Panc1 (cell line): ENCODE measurements around the gene RANBP6. TPM values are rescaled to one million over a fixed set of nuclear protein-coding genes. Genes with fewer than 3 reads are reported as not detected.

Experiments used
- ATAC-seq: fragments of 200-7000 bp; cut with Tn5 transposase; 2 replicates; pipeline ENCODE4 v1.9.1; 2020; ENCODE audit warnings: mild to moderate bottlenecking, moderate library complexity
- BruUV-seq: library from RNA; stranded (reverse); fragments of 400-500 nt; replicated peaks from 2 replicates; lab custom pipeline; 2021; lab: Mats Ljungman, UMichigan
- CTCF ChIA-PET: fragments of 300-600 bp; sonication (Branson Sonifier 250); formaldehyde crosslinking; loops from one replicate; lab custom pipeline; 2022; ENCODE audit warnings: antibody characterized with exemption; lab: Charles Lee
- POLR2A ChIA-PET: fragments of 300-600 bp; sonication (Branson Sonifier 250); formaldehyde crosslinking; loops from one replicate; lab custom pipeline; 2022; ENCODE audit warnings: antibody characterized with exemption; lab: Charles Lee
- DNase-seq: peaks from one replicate; pipeline ENCODE4 v3.0.0-alpha.2; 2010; ENCODE audit warnings: low read depth, low spot score
- H3K27ac ChIP-seq: 2 replicates; pipeline ENCODE4 v1.5.1; 2011; ENCODE audit warnings: mild to moderate bottlenecking, low read length, inconsistent platforms
- H3K27me3 ChIP-seq: fragments of 200-500 bp; sonication (Bioruptor generic); 2 replicates; pipeline ENCODE4 v1.6.0; 2014; ENCODE audit warnings: low read length, inconsistent platforms; ENCODE audit not compliant: control insufficient read depth, insufficient read depth
- H3K36me3 ChIP-seq: fragments of 200-500 bp; sonication (Bioruptor generic); 2 replicates; pipeline ENCODE4 v1.5.1; 2014; ENCODE audit warnings: inconsistent platforms, mild to moderate bottlenecking, low read length, moderate library complexity; ENCODE audit not compliant: control insufficient read depth, insufficient read depth
- H3K4me1 ChIP-seq: 2 replicates; pipeline ENCODE4 v1.5.1; 2011; ENCODE audit warnings: inconsistent platforms, mild to moderate bottlenecking, low read length, moderate library complexity; ENCODE audit not compliant: control insufficient read depth, insufficient read depth
- H3K4me3 ChIP-seq, 2 experiments: 2 replicates each; pipeline ENCODE4 v1.5.1; 2011 to 2012; ENCODE audit warnings: low read depth in 2 of 2, low read length in 2 of 2, mild to moderate bottlenecking in 2 of 2, inconsistent platforms in 1 of 2, moderate library complexity in 1 of 2
- H3K9me3 ChIP-seq: fragments of 200-500 bp; sonication (Bioruptor generic); 2 replicates; pipeline ENCODE4 v1.5.1; 2014; ENCODE audit warnings: low read depth, mild to moderate bottlenecking, inconsistent platforms, low read length, moderate library complexity; ENCODE audit not compliant: control insufficient read depth, insufficient read depth
- POLR2AphosphoS5 ChIP-seq: IDR thresholded peaks from 2 replicates; pipeline ENCODE4 v1.6.1; 2012; ENCODE audit warnings: mild to moderate bottlenecking, low read depth, low read length, moderate library complexity
- SIN3A ChIP-seq: IDR thresholded peaks from 2 replicates; pipeline ENCODE4 v1.6.1; 2012; ENCODE audit warnings: low read depth, mild to moderate bottlenecking, low read length, moderate library complexity, borderline replicate concordance; ENCODE audit not compliant: insufficient read depth
- TCF7L2 ChIP-seq: IDR thresholded peaks from 2 replicates; pipeline ENCODE4 v1.6.1; 2011; ENCODE audit warnings: mild to moderate bottlenecking, low read depth, low read length, inconsistent platforms
- in situ Hi-C: cut with HindIII; loops from 2 replicates; pipeline ENCODE4 v1.10.0; 2016; ENCODE audit warnings: low sequenced_read_pairs, low pct_unique_long_range_greater_than_20kb
- intact Hi-C: fragments of 100-400 bp; cut with micrococcal nuclease; formaldehyde crosslinking; loops from one replicate; pipeline ENCODE4 v1.10.0; 2022; ENCODE audit not compliant: unreplicated experiment
- total RNA-seq: library from RNA; stranded (reverse); gene quantifications from one replicate; pipeline ENCODE4 v1.2.1, GENCODE V29; 2021; ENCODE audit not compliant: unreplicated experiment
- TF ChIP-seq, protein P1 (sequence below): fragments of 450-650 bp; IDR thresholded peaks from 2 replicates; pipeline ENCODE4 v1.5.1; 2017; ENCODE audit warnings: mild to moderate bottlenecking
- TF ChIP-seq, protein P2 (sequence below), 2 experiments: IDR thresholded peaks; 2 replicates each; pipeline ENCODE4 v1.6.1; 2011 to 2012; ENCODE audit warnings: low read depth in 2 of 2, control low read depth in 1 of 2, low read length in 1 of 2, mild to moderate bottlenecking in 1 of 2, moderate library complexity in 1 of 2; ENCODE audit not compliant: insufficient read depth in 1 of 2

The RANBP6 gene
- total RNA-seq, 1 experiment from 2014 or later = 3.9 TPM

DNA sequence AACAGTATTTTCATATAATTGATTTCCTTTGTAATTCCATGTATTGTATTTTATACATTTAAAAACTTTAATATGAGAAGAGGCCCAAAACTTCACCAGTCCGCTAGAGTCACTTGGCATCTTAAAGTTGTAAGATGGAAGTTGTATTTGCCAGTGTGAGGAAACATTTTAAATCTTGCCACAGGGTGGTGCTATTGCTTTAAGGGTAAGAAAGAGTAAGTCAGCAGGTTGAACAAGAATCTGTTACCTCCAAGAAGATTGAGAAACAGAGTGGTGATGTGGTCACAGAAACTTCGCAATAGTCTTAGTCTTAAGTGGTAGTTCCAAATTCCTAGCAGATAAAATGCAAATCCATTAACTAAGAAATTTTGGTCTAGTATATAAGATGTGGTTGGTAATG is 39.8 kb upstream of the RANBP6 start:
- ChIA-PET POLR2A (no interaction called here), CTCF (no interaction called here)

GRCh38 chr9:6054280-6055099 is 39.1 kb upstream of the RANBP6 start:
- no peaks in the 10 kb centered on the region for H3K9me3 ChIP-seq
- no TSS peak for BruUV-seq
- intact Hi-C loops (loop anchor here (5.0 kb wide), 1 partner anchor 167 kb away; no protein-coding TSS in a partner anchor), in situ Hi-C loops (no loop called here)
- ATAC-seq (peak; percentile 68; the same call in 1 of the 2 replicates), DNase-seq (peak; percentile 24)
- ChIA-PET POLR2A (no interaction called here), CTCF (no interaction called here)
- TF ChIP-seq, protein P1, sequence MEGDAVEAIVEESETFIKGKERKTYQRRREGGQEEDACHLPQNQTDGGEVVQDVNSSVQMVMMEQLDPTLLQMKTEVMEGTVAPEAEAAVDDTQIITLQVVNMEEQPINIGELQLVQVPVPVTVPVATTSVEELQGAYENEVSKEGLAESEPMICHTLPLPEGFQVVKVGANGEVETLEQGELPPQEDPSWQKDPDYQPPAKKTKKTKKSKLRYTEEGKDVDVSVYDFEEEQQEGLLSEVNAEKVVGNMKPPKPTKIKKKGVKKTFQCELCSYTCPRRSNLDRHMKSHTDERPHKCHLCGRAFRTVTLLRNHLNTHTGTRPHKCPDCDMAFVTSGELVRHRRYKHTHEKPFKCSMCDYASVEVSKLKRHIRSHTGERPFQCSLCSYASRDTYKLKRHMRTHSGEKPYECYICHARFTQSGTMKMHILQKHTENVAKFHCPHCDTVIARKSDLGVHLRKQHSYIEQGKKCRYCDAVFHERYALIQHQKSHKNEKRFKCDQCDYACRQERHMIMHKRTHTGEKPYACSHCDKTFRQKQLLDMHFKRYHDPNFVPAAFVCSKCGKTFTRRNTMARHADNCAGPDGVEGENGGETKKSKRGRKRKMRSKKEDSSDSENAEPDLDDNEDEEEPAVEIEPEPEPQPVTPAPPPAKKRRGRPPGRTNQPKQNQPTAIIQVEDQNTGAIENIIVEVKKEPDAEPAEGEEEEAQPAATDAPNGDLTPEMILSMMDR = peak; percentile 58
- TF ChIP-seq, protein P2, sequence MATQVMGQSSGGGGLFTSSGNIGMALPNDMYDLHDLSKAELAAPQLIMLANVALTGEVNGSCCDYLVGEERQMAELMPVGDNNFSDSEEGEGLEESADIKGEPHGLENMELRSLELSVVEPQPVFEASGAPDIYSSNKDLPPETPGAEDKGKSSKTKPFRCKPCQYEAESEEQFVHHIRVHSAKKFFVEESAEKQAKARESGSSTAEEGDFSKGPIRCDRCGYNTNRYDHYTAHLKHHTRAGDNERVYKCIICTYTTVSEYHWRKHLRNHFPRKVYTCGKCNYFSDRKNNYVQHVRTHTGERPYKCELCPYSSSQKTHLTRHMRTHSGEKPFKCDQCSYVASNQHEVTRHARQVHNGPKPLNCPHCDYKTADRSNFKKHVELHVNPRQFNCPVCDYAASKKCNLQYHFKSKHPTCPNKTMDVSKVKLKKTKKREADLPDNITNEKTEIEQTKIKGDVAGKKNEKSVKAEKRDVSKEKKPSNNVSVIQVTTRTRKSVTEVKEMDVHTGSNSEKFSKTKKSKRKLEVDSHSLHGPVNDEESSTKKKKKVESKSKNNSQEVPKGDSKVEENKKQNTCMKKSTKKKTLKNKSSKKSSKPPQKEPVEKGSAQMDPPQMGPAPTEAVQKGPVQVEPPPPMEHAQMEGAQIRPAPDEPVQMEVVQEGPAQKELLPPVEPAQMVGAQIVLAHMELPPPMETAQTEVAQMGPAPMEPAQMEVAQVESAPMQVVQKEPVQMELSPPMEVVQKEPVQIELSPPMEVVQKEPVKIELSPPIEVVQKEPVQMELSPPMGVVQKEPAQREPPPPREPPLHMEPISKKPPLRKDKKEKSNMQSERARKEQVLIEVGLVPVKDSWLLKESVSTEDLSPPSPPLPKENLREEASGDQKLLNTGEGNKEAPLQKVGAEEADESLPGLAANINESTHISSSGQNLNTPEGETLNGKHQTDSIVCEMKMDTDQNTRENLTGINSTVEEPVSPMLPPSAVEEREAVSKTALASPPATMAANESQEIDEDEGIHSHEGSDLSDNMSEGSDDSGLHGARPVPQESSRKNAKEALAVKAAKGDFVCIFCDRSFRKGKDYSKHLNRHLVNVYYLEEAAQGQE (IDR thresholded peaks at IDR 0.05; ENCODE audit: insufficient read depth in 1 of 2, low read depth in 2 of 2, low read length in 1 of 2) = no peak
- H3K36me3 ChIP-seq = no peaks in the 10 kb centered on the region
- no peak overlapping the region for H3K27ac ChIP-seq
- H3K27me3 ChIP-seq = no peaks in the 10 kb centered on the region
- H3K4me3 ChIP-seq = no peak overlapping the region
- H3K4me1 ChIP-seq = no peaks in the 10 kb centered on the region

More for the DNA sequence above, 39.8 kb upstream of the RANBP6 start:
- H3K27me3 ChIP-seq = no peaks in the 10 kb centered on the region
- no peaks in the 10 kb centered on the region for H3K4me1 ChIP-seq
- BruUV-seq = no TSS peak
- H3K4me3 ChIP-seq = no peak overlapping the region
- in situ Hi-C loops (no loop called here), intact Hi-C loops (no loop called here)
- H3K9me3 ChIP-seq = no peaks in the 10 kb centered on the region
- DNase-seq (peak; percentile 50), ATAC-seq (no peak; the same call in 1 of the 2 replicates)
- no peak overlapping the region for H3K27ac ChIP-seq
- H3K36me3 ChIP-seq = no peaks in the 10 kb centered on the region
- TF ChIP-seq, protein P1 = no peak; the same call in 1 of the 2 replicates
- TF ChIP-seq, protein P2 (IDR thresholded peaks at IDR 0.05; ENCODE audit: insufficient read depth in 1 of 2, low read depth in 2 of 2, low read length in 1 of 2) = no peak
- TF ChIP-seq SIN3A = no peak
- TF ChIP-seq TCF7L2 = no peak
- no peak for TF ChIP-seq POLR2AphosphoS5
